Muscle of leg (tissue), 11 donors: ENCODE results near the gene PRKAB1. TPM values are rescaled to one million over a fixed set of nuclear protein-coding genes. Genes with fewer than 3 reads are reported as not detected.

Experiments used
- DNase-seq: peaks from one replicate; pipeline ENCODE4 v3.0.0; 2013
- H3K27ac ChIP-seq: one replicate; pipeline ENCODE4 v1.5.1; 2013; ENCODE audit warnings: mild to moderate bottlenecking, low read length, control low read depth
- H3K27me3 ChIP-seq: one replicate; pipeline ENCODE4 v1.6.1; 2013; ENCODE audit warnings: low read length; ENCODE audit not compliant: control insufficient read depth, insufficient read depth
- H3K36me3 ChIP-seq: one replicate; pipeline ENCODE4 v1.6.1; 2013; ENCODE audit warnings: low read length; ENCODE audit not compliant: control insufficient read depth, insufficient read depth
- H3K4me1 ChIP-seq: one replicate; pipeline ENCODE4 v1.6.1; 2013; ENCODE audit warnings: low read length; ENCODE audit not compliant: control insufficient read depth, insufficient read depth
- H3K4me3 ChIP-seq: one replicate; pipeline ENCODE4 v1.5.1; 2013; ENCODE audit warnings: low read length, control low read depth
- H3K9me3 ChIP-seq: replicated peaks from 2 replicates; pipeline ENCODE4 v1.6.1; 2013; ENCODE audit warnings: low read depth, low read length; ENCODE audit not compliant: control insufficient read depth
- WGBS: methylation state at CpG from one replicate; pipeline ENCODE4 v1.1.5; 2013; ENCODE audit warnings: missing lambda C conversion rate; ENCODE audit not compliant: insufficient coverage; 5-methylcytosine and 5-hydroxymethylcytosine counted together
- polyA plus RNA-seq, 8 donors: library from polyadenylated mRNA; unstranded; fragments of 120-200 nt; gene quantifications; one replicate each; pipeline versions ENCODE4 v1.2.1 to v1.2.3, GENCODE V29; 2013; ENCODE audit warnings: inconsistent platforms in 1 of 8, low replicate concordance in 1 of 8; ENCODE audit not compliant: insufficient read length in 8 of 8, insufficient read depth in 1 of 8
- total RNA-seq: library from RNA; stranded (reverse); fragments of 120-200 nt; gene quantifications from one replicate; pipeline ENCODE4 v1.2.4, GENCODE V29; 2013

Gene PRKAB1
- total and polyA plus RNA-seq, 9 donors = 12.8 to 31.5 (median 22.0) TPM

GRCh38 chr12:119659289-119659897, 8.5 kb upstream of the PRKAB1 start:
- Histone ChIP-seq H3K27ac (no peak overlapping the region), H3K4me1 (no peaks in the 10 kb centered on the region), H3K4me3 (no peak overlapping the region), H3K27me3 (no peaks in the 10 kb centered on the region), H3K36me3 (no peaks in the 10 kb centered on the region), H3K9me3 (no peaks in the 10 kb centered on the region)
- WGBS = no CpG with 5 or more reads among the region's 6 CpGs
- no peak for DNase-seq

- 100% methylated on average over 1 of the region's 5 CpGs for WGBS
These were observed 7.9 kb upstream of the PRKAB1 start for GRCh38 chr12:119660076-119660475.

GRCh38 chr12:119661882-119662281, 6.1 kb upstream of the PRKAB1 start:
- no peaks in the 10 kb centered on the region for H3K27me3 ChIP-seq
- no peaks in the 10 kb centered on the region for H3K4me1 ChIP-seq
- H3K27ac ChIP-seq = no peak overlapping the region
- H3K4me3 ChIP-seq = no peak overlapping the region
- H3K36me3 ChIP-seq = no peaks in the 10 kb centered on the region
- H3K9me3 ChIP-seq = no peaks in the 10 kb centered on the region
- 100% methylated on average over 1 of the region's 4 CpGs for WGBS
- no peak for DNase-seq

More at GRCh38 chr12:119660076-119660475, 7.9 kb upstream of the PRKAB1 start:
- Histone ChIP-seq H3K27ac (no peak overlapping the region), H3K9me3 (no peaks in the 10 kb centered on the region), H3K27me3 (no peaks in the 10 kb centered on the region), H3K36me3 (no peaks in the 10 kb centered on the region), H3K4me1 (no peaks in the 10 kb centered on the region), H3K4me3 (no peak overlapping the region)
- no peak for DNase-seq

- no peak for DNase-seq
- no peaks in the 10 kb centered on the region for H3K27me3 ChIP-seq
- no peak overlapping the region for H3K27ac ChIP-seq
- H3K4me3 ChIP-seq = no peak overlapping the region
- H3K36me3 ChIP-seq = no peaks in the 10 kb centered on the region
- H3K4me1 ChIP-seq = peaks cover 2% of the 10 kb centered on the region
- no peaks in the 10 kb centered on the region for H3K9me3 ChIP-seq
- WGBS = no CpG with 5 or more reads among the region's 1 CpG
These were observed 3.3 kb upstream of the PRKAB1 start for GRCh38 chr12:119664642-119665041.

GRCh38 chr12:119665164-119665929, 2.6 kb upstream of the PRKAB1 start:
- H3K4me3 ChIP-seq = no peak overlapping the region
- peaks cover 2% of the 10 kb centered on the region for H3K36me3 ChIP-seq
- WGBS = 77% methylated on average over 2 of the region's 4 CpGs
- H3K4me1 ChIP-seq = peaks cover 5% of the 10 kb centered on the region
- H3K27ac ChIP-seq = no peak overlapping the region
- H3K27me3 ChIP-seq = no peaks in the 10 kb centered on the region
- DNase-seq = no peak
- H3K9me3 ChIP-seq = no peaks in the 10 kb centered on the region

GRCh38 chr12:119666226-119666795, 1.6 kb upstream of the PRKAB1 start:
- no peaks in the 10 kb centered on the region for H3K27me3 ChIP-seq
- H3K4me1 ChIP-seq = peaks cover 5% of the 10 kb centered on the region
- H3K27ac ChIP-seq = no peak overlapping the region
- no peak for DNase-seq
- peaks cover 3% of the 10 kb centered on the region for H3K36me3 ChIP-seq
- H3K4me3 ChIP-seq = no peak overlapping the region
- H3K9me3 ChIP-seq = no peaks in the 10 kb centered on the region
- no CpG with 5 or more reads among the region's 2 CpGs for WGBS

- Histone ChIP-seq H3K27me3 (no peaks in the 10 kb centered on the region), H3K4me1 (peaks cover 5% of the 10 kb centered on the region)
- WGBS = 20% methylated on average over 5 of the region's 9 CpGs
These were observed 895 bp upstream of the PRKAB1 start for GRCh38 chr12:119666900-119667576.

GRCh38 chr12:119668324-119668841, 450 bp downstream of the PRKAB1 start:
- DNase-seq = no peak
- 0% methylated on average over 3 of the region's 14 CpGs for WGBS
- H3K9me3 ChIP-seq = no peaks in the 10 kb centered on the region
- H3K27me3 ChIP-seq = no peaks in the 10 kb centered on the region
- H3K36me3 ChIP-seq = peaks cover 18% of the 10 kb centered on the region
- peak overlapping the region; percentile 95 for H3K27ac ChIP-seq
- peak overlapping the region; percentile 94 for H3K4me3 ChIP-seq
- peaks cover 5% of the 10 kb centered on the region for H3K4me1 ChIP-seq

More at GRCh38 chr12:119666900-119667576, 895 bp upstream of the PRKAB1 start:
- Histone ChIP-seq H3K4me3 (peak overlapping the region; percentile 94), H3K9me3 (no peaks in the 10 kb centered on the region), H3K36me3 (peaks cover 6% of the 10 kb centered on the region), H3K27ac (no peak overlapping the region)
- DNase-seq = no peak

GRCh38 chr12:119669744-119670472, 2.0 kb downstream of the PRKAB1 start:
- DNase-seq = no peak
- Histone ChIP-seq H3K27me3 (no peaks in the 10 kb centered on the region), H3K27ac (no peak overlapping the region), H3K9me3 (no peaks in the 10 kb centered on the region), H3K4me1 (peaks cover 5% of the 10 kb centered on the region), H3K36me3 (peaks cover 33% of the 10 kb centered on the region), H3K4me3 (no peak overlapping the region)
- WGBS = 87% methylated on average over 7 of the region's 11 CpGs
